HG03097 (cell line): ENCODE results near the gene FBXO48.

Source experiments
- ATAC-seq: cut with Tn5 transposase; IDR thresholded peaks from one replicate; pipeline ENCODE4 v1.9.1; 2021; ENCODE audit not compliant: unreplicated experiment, low FRiP score

Gene FBXO48

GRCh38 chr2:68414876-68415275 is 52.2 kb downstream of the FBXO48 start:
- ATAC-seq: no peak

GRCh38 chr2:68414452-68414851 is 52.6 kb downstream of the FBXO48 start:
- ATAC-seq: no peak

DNA sequence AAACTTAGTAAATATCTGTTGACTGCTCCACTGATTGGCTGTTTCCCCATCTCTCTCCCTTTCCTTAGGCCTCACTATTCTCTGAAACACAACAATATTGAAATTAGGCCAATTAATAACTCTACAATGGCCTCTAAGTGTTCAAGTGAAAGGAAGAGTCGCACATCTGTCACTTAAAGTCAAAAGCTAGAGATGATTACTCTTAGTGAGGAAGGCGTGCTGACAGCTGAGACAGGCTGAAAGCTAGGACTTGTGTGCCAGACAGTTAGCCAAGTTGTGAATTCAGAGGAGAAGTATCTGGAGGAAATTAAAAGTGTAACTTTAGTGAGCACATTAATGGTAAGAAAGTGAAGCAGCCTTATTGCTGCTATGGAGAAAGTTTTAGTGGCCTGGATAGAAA is 53.6 kb downstream of the FBXO48 start:
- no peak for ATAC-seq

DNA sequence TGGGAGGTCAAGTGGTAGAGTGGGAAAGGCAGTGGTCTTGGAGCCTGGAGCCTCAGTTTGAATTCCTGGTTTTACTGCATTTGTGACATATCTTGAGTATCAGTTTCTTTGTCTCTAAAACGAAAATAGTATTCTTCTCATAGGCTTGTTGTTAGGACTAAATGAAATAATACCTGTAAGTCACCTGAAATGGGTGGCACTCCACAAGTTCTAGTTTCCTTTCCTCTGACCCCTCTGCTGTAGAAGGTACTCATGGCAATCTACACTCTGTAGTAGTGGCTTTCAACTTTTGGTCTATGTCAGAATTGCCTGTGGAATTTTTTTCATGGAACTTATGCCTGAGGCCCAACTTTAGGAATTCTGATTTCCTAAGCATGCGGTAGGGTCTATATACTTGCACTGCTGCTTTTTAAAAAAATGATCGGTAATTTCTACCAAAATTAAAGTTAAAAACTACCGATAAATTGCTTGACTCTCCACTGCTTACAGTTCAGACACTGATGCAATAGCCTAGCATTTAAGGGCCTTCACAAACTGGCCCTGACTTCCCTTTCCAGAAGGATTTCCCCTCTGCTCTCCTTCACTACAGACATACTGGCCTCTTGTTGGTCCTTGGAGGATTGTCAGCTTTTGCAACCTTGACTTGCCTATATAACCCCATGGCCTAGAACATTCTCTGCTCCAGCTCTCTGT is 54.8 kb downstream of the FBXO48 start:
- peak; percentile 30 for ATAC-seq

- peak; percentile 93 for ATAC-seq
These were observed 55.5 kb downstream of the FBXO48 start for GRCh38 chr2:68411397-68412126.
